SK-N-MC (cell line): Measurements from ENCODE around the gene JADE3.

Source experiments
- EZH2 ChIP-seq: fragments of 200-600 bp; sonication (generic); IDR thresholded peaks from one replicate; pipeline ENCODE4 v1.6.1; 2017; ENCODE audit warnings: antibody characterized with exemption
- FOXP2 ChIP-seq: optimal IDR thresholded peaks from 2 replicates; pipeline ENCODE3; 2011; ENCODE audit warnings: mild to moderate bottlenecking, moderate library complexity; ENCODE audit not compliant: insufficient read depth; ENCODE audit errors: extremely low read length, control extremely low read depth
- POLR2AphosphoS5 ChIP-seq: IDR thresholded peaks from 2 replicates; pipeline ENCODE4 v1.6.1; 2012; ENCODE audit warnings: mild to moderate bottlenecking, low read depth, low read length, borderline replicate concordance

DNA sequence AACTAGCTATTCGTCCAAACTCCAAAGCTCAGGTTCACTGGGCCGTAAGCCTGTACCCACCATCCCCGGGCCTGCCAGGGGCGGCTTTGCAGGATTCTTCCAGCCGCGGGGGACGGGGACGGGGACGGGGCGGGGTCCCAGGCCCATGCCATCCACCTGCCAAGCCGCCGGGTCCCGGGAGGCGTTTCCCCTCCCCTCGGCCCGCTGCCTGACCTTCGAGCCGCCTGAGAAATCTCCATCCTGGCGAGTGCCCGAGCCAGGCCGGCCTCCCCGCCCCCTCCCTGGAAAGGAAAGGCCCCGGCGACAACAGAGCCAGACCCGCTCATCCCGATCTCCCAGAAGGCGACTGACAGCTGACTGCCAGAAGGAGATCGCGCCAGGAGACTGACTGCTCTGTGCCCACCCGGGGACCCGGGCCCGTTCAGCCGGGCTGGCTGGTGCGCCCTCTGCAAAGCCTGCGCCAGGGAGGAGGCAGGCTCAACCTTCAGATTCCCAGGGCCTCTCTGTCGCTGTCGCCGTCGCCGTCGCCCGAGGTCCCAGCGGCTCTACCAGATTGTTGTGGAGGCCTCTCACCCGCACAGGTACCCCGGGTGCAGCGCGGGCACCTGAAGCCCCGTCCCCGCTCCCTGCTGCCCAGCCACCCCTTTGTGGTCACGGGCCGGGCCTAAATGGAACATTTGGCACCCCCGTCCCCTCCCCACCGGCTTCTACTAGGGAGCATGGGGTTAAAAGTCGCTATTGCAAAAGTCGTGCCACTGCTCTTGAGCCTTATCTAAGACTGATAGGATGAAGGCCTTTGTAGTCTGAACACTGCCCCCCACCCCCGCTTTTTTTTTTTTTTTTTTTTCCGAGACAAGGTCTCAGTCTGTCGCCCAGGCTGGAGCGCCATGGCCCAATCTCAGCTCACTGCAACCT, 166.2 kb downstream of the JADE3 start, which contains the start of gene RGN:
- TF ChIP-seq POLR2AphosphoS5 (no peak), EZH2 (no peak), FOXP2 (no peak)
